ENCODE data around the gene SPHK2. TPM values are rescaled to one million over a fixed set of nuclear protein-coding genes. Genes with fewer than 3 reads are reported as not detected.

The SPHK2 gene
- total RNA-seq, 2 experiments from 2014 or later: 18.2 to 33.3 TPM

GRCh38 chr19:48616041-48616436 lies 3.3 kb upstream of the SPHK2 start:
- Histone ChIP-seq H3K4me3 (ENCODE audit: low read depth, low read length, poor library complexity, severe bottlenecking) (peak overlapping the region; percentile 88), H3K4me1 (ENCODE audit: insufficient read depth, low read length, poor library complexity, severe bottlenecking) (peaks cover 43% of the 10 kb centered on the region), H3K4me2 (ENCODE audit: low read length) (peak overlapping the region; percentile 93), H2AFZ (ENCODE audit: low read length) (no peak overlapping the region), H3K36me3 (ENCODE audit: insufficient read depth, low read length) (peaks cover 70% of the 10 kb centered on the region), H3K9me2 (ENCODE audit: insufficient read depth, low read length) (no peaks in the 10 kb centered on the region), H3K79me2 (ENCODE audit: insufficient read depth, low read depth, low read length) (peaks cover 41% of the 10 kb centered on the region), H3K9me3 (ENCODE audit: low read length) (no peaks in the 10 kb centered on the region), H4K20me1 (ENCODE audit: insufficient read depth, low read length) (peaks cover 27% of the 10 kb centered on the region), H3K27ac (ENCODE audit: low read depth, low read length, poor library complexity, severe bottlenecking) (peak overlapping the region; percentile 72)
- BruUV-seq (replicated peaks): no TSS peak
- no peak for DNase-seq (ENCODE audit: low spot score)
- ChIA-PET POLR2A (interaction anchor here (1.0 kb wide), 1 partner anchor 18 kb away, joined by 3 read pairs; no protein-coding TSS in a partner anchor), CTCF (ENCODE audit: unreplicated experiment) (no interaction called here)
- intact Hi-C loops (cut with micrococcal nuclease; ENCODE audit: unreplicated experiment): no loop called here
- TF ChIP-seq CTCF (conservative IDR thresholded peaks at IDR 0.05; ENCODE audit: low read length) (no peak), EZH2phosphoT487 (IDR thresholded peaks at IDR 0.05; ENCODE audit: borderline replicate concordance, low read depth, low read length) (no peak)

GRCh38 chr19:48616491-48617056 lies 2.7 kb upstream of the SPHK2 start:
- H3K27ac ChIP-seq (ENCODE audit: low read depth, low read length, poor library complexity, severe bottlenecking): peak overlapping the region; percentile 72
- peaks cover 27% of the 10 kb centered on the region for H4K20me1 ChIP-seq (ENCODE audit: insufficient read depth, low read length)
- BruUV-seq (replicated peaks): no TSS peak
- intact Hi-C loops (cut with micrococcal nuclease; ENCODE audit: unreplicated experiment): no loop called here
- H3K4me2 ChIP-seq (ENCODE audit: low read length): peak overlapping the region; percentile 93
- DNase-seq (ENCODE audit: low spot score): no peak
- POLR2A ChIA-PET: interaction anchor here (1.0 kb wide), 1 partner anchor 18 kb away, joined by 3 read pairs; no protein-coding TSS in a partner anchor
- no peak overlapping the region for H2AFZ ChIP-seq (ENCODE audit: low read length)
- H3K4me1 ChIP-seq (ENCODE audit: insufficient read depth, low read length, poor library complexity, severe bottlenecking): peaks cover 47% of the 10 kb centered on the region
- no peaks in the 10 kb centered on the region for H3K9me3 ChIP-seq (ENCODE audit: low read length)
- no peak for TF ChIP-seq EZH2phosphoT487 (IDR thresholded peaks at IDR 0.05; ENCODE audit: borderline replicate concordance, low read depth, low read length)
- no peak for TF ChIP-seq CTCF (conservative IDR thresholded peaks at IDR 0.05; ENCODE audit: low read length)
- peak overlapping the region; percentile 88 for H3K4me3 ChIP-seq (ENCODE audit: low read depth, low read length, poor library complexity, severe bottlenecking)
- CTCF ChIA-PET (ENCODE audit: unreplicated experiment): no interaction called here
- H3K9me2 ChIP-seq (ENCODE audit: insufficient read depth, low read length): no peaks in the 10 kb centered on the region
- peaks cover 41% of the 10 kb centered on the region for H3K79me2 ChIP-seq (ENCODE audit: insufficient read depth, low read depth, low read length)
- H3K36me3 ChIP-seq (ENCODE audit: insufficient read depth, low read length): peaks cover 73% of the 10 kb centered on the region

GRCh38 chr19:48617146-48617937 lies 2.0 kb upstream of the SPHK2 start:
- DNase-seq (ENCODE audit: low spot score): no peak
- H2AFZ ChIP-seq (ENCODE audit: low read length): no peak overlapping the region
- peak overlapping the region; percentile 93 for H3K4me2 ChIP-seq (ENCODE audit: low read length)
- peaks cover 67% of the 10 kb centered on the region for H3K36me3 ChIP-seq (ENCODE audit: insufficient read depth, low read length)
- BruUV-seq (replicated peaks): no TSS peak
- H3K27ac ChIP-seq (ENCODE audit: low read depth, low read length, poor library complexity, severe bottlenecking): peak overlapping the region; percentile 72
- peak overlapping the region; percentile 88 for H3K4me3 ChIP-seq (ENCODE audit: low read depth, low read length, poor library complexity, severe bottlenecking)
- H3K4me1 ChIP-seq (ENCODE audit: insufficient read depth, low read length, poor library complexity, severe bottlenecking): peaks cover 49% of the 10 kb centered on the region
- H4K20me1 ChIP-seq (ENCODE audit: insufficient read depth, low read length): peaks cover 27% of the 10 kb centered on the region
- H3K9me2 ChIP-seq (ENCODE audit: insufficient read depth, low read length): no peaks in the 10 kb centered on the region
- intact Hi-C loops (cut with micrococcal nuclease; ENCODE audit: unreplicated experiment): no loop called here
- no peaks in the 10 kb centered on the region for H3K9me3 ChIP-seq (ENCODE audit: low read length)
- CTCF ChIA-PET (ENCODE audit: unreplicated experiment): no interaction called here
- TF ChIP-seq EZH2phosphoT487 (IDR thresholded peaks at IDR 0.05; ENCODE audit: borderline replicate concordance, low read depth, low read length) (no peak), CTCF (conservative IDR thresholded peaks at IDR 0.05; ENCODE audit: low read length) (no peak)
- peaks cover 41% of the 10 kb centered on the region for H3K79me2 ChIP-seq (ENCODE audit: insufficient read depth, low read depth, low read length)
- POLR2A ChIA-PET: interaction anchor here (1.0 kb wide), 1 partner anchor 17 kb away, joined by 3 read pairs; no protein-coding TSS in a partner anchor

Measured in OCI-LY7 (cell line).